HG03565 (cell line): ENCODE data around the gene SIGLEC12.

ENCODE experiments used
- ATAC-seq: cut with Tn5 transposase; IDR thresholded peaks from one replicate; pipeline ENCODE4 v1.9.1; 2021; ENCODE audit warnings: mild to moderate bottlenecking, moderate library complexity; ENCODE audit not compliant: unreplicated experiment

The SIGLEC12 gene

DNA sequence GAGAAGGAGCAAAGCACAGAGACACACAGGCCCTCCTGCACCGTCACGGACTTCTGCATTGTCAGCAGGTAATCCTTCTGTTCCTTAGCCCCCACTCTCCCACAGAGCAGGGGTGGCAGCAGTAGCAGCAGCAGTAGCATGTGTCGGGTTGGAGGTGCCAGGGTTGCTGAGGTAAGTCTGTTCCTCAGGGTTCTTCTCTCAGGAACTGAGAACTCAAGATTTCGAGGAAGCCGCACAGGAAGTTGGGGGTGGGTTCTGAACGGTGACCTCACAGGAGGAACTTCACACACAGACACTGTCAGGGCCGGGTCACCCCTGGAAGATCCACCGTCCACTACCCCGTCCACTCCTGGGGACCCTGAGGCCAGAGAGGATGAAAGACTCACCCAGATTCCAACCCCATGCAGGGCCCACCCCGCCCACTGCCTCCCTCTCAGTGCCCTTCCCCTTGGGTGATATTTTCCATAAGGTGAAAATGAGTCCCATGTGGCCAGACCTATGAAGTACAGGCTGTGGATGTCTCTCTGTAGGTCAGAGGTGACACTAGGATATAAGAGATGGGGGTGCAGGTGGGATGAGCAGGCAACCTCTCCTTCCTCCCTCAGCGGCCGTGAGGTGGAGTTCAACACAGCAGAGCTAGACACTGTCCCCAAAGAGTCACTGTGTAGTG lies at the start of gene SIGLEC12:
Gene SIGLEC12 (minus strand): TSS at position 207 of the 670 bp plus-strand sequence. CDS start 67 bp downstream, at position 140.
- ATAC-seq = no peak

DNA sequence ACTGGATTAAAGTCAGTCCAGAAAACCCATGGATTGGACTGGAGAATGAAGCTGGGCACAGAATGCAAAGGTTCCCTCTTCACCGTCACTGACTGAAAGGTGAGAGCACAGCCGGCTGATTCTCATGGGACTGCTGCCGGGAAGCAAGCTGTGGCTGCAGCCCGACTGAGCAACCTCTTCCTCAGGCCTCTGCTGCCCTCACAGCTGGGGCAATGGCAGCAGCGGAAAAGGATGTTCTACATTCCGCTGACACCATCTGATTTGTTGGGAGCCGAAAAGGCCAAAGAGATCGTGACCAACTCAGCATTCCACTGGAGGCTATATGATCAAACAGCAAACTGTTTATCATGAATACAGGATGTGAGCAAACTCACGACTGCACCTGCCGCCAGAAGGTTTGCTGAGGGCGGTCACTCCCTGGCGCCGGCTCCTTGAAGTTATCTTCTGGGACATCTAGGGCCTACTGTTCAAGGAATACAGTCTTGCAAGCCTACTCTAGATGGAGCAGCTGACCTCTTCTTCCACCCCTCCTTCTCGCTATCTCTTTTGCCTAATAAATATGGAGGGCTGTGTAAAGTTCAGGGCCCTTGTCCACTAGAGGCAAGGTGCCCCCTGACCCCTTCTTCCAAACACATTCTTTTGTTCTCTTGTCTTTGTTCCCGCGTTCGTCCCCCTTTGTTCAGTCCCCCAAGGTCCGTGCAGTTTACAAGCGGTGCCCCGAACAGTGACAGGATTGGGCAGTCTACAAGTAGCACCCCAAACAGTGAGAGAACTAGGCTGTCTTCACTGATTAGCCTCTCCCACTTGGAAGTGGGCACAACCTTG lies 49.5 kb upstream of the SIGLEC12 start:
- ATAC-seq = no peak

DNA sequence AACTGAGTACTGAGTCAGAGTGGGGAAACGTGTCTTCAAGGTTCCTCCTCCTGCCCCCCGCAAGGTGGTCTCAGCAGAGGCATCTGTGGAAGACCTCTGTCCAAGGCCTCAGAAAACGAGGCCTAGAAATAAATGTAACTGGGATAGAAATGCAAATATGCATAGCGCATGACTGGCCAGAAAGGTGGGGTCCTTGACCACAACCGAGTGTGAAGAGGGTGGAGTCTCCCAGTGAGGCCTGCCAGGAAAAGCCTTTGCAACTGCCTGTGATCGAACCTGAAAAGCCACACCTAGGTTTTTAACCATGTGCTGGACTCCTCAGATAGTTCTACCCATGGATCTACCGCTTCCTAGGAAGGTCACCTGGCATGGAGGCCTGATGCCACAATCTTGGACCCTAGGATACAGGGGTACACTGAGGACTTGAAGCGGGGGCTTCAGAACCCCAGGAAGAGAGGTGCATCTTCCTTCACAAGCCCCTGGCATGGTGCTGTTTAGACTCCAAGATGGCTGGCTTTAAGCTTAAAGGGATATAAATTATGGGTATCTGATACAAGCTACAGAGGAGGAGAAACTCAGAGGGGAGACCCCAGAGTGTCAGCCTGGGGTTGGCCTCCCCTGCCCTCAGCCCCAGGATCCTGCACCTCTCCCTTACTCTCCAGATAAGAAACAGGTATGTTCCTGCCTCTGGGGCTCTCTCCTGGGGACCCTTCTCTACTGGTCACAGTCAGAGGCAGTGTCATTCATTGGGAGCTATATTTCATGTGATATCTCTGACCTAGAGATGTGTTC lies 48.1 kb upstream of the SIGLEC12 start:
- ATAC-seq = no peak

DNA sequence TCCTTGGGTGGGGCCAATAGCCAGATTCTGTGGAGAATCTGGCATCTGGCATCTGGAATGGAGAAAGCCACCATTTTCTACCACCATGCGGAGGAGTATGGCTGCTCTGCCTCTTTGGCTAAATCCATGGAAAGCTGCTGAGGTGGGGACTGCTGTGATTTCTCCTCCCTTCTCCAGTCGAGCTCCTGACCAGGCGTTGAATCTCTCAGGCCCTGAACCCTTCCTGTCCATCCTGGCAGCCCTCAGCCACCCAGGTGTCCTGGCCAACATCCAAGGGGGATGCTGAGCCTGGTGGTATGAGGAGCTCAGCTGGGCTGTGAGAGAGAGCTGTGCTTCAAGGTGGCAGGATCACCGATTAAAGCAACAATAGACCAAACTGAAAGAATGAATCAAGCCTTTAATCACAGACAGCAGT lies 47.3 kb upstream of the SIGLEC12 start:
- ATAC-seq = no peak

DNA sequence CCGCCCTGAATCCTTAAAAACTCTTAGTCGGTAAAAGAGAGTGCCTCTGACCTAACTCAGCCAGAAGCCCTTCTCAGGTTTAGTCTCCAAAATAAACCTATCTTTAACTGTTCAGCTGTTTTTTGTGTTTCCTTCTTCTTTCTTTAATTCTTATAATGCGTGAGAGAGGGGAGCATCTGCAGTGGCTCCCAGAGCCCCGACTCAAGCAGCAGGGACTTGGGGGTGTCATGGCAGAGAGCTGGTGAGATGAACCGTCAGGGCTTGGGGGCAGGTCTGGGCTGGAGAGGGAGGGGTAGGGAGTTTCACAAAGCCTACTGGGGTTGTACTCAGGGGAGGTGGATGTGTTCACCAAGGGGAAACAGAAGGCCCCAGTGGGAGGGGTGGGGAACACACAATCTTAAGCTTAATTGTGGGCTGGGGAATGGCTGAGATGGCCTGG lies 46.6 kb upstream of the SIGLEC12 start:
- ATAC-seq = no peak

DNA sequence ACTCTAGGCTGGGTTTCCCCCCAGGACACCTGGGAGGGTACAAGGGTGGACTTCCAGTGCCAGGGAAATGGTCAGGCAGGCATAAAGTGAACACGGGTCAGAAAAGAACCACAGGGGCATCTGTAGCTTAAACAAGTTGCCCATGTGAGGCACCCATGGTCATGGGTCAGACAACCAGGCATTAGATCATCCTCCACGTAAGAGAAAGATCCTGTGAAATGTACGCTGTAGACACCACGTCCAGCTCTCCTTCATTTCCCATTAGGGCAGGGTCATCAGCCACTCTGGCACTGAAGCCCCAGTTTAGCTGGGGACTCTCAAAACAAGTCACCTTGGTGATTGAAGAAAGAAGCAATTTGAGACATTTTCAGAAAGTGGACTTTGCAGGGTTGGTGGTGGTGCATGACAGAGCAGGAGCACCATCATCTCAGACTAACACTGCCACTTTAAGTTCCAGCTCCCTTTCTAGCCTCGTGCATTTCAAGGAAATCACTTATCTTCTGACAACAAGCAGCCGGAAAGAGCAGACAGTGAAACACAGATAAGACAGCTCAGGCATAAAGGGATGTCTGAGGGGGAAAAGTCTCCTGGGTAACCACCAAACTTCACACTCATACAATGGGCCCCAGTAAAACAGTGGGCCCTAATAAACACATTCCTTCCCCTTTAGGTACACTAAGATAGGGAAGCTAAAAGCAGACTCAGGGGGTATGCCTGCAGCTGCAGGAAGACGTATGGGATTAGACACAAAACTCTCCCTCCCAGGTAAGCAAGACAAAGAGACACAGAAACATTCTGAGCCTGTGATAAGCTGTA lies 46.0 kb upstream of the SIGLEC12 start:
- ATAC-seq = no peak

DNA sequence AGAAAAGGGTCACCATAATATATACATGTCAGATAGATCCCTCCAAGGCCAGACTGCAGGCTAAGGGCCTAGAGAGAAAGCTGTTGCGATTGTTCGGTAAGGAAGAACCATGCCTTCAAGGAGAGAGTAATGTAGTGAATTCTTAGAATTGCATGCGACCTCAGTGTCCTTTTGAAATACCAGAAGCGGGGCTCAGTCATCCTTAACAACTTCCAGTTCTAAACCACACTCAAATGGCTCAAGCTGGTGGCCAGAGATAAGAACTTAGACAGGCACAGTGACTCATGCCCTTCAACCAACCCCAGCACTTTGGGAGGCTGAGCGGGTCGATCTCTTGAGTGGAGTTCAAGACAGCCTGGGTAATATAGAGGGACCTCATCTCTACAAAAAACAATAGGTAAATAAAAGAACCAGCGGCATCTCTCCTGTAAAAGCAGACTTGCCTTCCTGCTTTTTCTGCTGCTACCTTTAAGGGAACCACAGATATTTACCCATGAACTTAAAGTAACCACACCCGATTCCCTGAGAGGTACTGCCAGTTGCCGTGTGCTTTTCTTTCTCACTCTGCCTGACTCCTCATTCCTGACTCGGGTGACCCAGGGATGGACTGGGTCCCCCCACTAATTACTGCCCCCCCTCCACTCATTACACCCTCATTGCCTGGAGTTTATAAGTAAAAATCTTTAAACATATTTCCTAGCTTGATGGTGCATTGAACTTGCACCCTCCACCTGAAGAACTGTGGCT lies 45.2 kb upstream of the SIGLEC12 start:
- no peak for ATAC-seq

DNA sequence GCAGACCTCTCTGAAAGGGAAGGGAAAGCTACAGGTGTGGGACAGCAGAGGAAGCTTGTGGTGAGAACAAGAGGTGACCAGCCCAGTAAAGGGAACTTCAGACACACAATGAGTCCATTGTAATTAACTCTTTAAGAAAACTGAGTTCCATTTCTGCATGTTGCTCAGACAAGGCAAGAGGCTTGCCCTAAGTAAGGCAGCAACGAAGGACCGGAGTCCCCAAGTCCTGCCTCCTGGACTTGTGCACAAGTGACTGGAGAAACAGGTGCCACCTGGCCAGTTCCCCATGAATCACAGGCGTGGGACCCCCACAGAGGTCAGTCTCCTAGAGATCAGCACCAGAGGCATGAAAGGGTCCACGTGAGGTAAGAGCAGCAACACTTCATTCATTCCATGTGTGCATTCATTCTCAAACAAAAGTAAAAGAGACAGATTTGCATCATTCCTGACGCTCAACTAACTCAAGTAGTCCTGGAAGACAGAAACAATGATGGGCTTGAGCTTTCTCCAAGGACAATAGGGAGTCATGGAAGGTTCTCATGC lies 44.6 kb upstream of the SIGLEC12 start:
- no peak for ATAC-seq

DNA sequence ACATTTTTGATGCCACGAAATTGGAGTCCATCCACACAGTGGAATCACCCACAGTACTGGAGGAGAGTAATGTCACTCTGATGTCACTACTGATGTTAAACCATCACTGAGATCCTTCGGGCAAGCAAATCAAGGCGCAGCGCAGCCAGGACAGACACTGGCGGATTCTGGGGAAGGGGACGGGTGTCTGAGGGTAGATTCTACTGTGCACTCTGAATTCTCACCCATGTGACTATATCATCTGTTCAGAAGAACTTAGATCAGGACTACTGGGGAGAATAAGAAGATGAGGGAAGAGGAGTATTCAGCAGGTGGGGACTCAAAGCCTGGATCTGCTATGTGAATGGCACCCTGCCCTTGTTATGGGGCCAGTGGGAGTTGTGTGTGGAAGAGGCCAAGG lies 42.4 kb upstream of the SIGLEC12 start:
- no peak for ATAC-seq

DNA sequence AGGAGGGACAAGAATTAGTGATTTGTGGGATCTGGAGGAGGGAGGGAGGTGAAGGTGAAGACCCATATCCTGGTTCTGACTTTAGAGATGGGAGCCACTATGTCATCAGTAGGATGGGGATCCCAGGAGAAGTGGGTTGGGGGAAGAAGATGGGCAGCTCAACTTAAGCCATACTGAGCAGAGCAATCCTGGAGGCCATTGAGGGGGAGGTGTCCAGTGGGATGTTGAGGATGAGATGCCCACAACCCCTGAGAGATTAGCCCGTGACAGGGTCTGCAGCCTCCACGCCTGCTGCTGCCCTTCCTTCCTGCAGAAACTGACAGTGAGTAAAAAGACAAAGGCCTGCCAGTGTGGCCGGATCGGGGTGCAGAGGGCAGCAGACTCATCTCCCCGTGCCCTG lies 41.1 kb upstream of the SIGLEC12 start:
- ATAC-seq = no peak

DNA sequence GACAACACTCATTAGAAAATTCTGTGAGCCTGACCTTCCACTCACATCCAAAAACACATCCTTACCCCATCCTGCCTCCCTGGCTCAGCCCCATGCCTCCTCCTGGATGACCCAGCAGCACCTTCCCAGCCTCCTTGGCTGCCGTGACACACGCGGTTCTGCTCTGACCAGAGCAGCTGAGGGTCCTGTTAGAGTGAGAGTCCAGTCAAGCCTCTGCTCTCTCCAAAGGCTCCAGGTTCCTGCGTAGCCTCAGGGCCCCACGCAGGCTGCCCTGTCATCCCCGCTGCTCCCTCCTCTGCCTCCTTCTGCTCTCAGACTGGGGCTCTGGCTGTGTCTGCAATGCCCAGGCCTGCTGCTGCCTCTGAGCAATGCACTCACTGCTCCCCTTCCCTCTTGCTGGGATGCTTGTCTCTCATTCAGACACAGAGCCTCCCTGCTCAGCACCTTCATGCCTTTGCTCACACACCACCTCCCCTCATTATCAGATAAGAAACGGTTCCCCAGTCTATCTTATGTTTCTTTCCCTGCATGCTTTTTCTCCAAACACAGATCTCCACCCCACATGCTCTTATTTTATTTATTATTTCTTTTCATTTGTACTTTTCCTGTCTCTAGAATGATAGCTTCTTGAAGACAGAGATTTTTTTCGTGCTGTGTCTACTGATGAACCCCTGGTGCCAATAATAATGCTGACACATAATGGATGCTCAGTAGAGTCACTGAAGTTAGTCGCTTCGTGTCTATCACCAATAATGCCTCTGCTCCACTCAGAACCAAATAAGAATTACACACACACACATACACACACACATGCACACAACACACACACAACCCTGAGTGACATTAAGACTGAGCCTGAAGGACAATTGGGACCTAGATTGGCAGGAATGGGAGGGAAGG lies 40.1 kb upstream of the SIGLEC12 start:
- ATAC-seq = no peak

DNA sequence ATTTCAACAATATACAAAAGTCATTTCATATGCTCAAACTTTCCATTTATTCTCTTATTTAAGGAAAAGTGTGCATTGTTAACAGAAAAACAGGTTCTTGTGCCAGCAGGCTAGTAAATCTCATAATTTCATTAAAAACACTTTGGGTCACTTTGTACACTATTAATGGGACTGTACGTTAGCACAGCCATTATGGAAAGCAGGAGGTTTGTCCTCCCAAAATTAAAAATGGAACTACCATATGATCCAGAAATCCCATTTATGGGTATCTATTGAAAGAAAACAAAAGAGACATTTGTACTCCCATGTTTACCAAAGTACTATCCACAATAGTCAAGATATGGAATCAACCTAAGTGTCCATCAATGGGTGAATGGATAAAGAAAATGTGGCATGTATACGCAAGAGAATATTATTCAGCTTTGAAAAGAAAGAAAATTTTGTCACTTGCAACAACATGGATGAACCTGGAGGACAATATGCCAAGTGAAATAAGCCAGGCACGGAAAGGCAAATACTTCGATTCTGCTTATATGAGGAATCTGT lies 38.3 kb upstream of the SIGLEC12 start:
- no peak for ATAC-seq

DNA sequence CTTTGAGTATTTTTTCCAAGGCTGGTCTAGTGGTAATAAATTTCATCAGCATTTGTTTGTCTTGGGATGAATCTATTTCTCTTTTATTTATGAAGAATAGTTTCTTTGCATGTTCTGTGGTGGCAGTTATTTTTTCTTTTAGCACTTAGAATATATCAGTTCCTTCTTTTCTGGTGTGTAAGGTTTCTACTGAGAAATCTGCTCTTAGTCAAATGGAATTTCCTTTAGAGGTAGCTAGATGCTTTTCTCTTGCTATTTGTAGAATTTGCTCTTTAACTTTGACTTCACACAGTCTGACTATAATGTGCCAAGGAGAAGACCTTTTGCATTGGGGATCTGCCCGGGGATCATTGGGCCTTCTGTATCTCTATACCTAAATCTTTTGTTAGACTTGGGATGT lies 33.9 kb upstream of the SIGLEC12 start:
- ATAC-seq = no peak

DNA sequence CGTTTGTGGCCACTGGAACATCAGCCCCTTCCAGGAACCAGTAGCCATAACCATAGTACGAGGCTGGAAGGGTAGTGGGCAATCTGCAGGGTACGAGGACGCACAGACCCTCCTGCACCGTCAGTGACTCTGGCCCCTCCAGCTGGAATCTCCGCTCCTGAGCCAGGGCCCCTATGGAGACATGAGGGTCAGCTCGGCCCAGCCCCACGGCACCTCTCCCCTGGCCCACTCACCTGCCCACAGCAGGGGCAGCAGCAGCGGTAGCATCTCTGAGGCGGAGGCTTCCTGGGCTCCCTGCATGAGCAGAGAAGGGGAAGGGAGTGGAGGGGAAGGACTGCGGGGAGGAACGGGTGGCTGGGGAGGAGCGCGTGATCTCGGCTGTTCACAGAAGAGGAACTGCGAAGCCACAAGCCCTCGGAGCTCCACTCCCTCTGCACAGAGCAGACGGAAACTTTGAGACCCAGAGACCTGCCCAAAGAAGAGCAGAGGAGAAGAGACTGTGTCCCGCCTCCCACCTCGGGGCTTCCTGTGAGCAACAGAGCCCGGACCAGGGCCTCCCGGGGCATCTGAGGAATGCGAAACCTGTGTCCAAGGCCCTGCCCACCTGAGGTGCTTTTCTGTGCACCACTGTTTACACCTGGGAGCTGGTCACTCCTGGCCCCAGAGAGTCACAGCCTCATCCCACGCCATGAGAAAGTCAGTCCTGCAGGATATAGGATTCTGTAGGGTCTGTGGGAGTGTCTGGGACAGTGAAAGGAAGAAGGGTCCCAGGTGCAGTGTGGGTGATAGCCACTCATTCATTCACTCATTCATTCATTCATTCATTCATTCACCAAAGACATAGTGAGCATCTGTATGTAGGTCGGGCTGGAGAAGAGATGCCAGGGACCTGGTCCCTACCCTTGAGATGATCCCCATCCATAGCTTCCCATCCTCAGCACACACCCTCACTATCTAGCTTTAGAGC lies 30.0 kb upstream of the SIGLEC12 start, which contains the start of gene SIGLEC6:
Gene SIGLEC6 (minus strand): TSS at position 322 of the 967 bp plus-strand sequence. CDS start 22 bp downstream, at position 300.
- no peak for ATAC-seq

DNA sequence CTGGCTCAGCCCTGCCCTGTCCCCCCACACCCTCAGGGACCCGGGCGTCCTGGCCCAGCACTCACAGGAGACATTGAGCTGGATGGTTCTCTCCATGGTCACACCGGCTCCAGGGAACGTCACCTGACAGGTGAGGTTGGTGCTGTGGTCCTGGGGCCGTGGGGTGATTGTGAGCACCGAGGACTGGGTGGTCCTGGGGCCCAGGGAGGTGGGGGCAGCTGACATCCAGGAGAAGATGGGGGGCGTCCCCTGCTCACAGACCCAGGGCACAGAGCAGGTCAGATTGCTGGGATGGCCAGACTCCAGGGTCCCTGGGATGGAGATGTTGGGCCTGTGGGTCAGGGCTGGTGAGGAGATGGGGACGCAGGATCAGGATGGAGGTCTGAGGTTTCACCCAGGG lies 29.0 kb upstream of the SIGLEC12 start:
- ATAC-seq = no peak

DNA sequence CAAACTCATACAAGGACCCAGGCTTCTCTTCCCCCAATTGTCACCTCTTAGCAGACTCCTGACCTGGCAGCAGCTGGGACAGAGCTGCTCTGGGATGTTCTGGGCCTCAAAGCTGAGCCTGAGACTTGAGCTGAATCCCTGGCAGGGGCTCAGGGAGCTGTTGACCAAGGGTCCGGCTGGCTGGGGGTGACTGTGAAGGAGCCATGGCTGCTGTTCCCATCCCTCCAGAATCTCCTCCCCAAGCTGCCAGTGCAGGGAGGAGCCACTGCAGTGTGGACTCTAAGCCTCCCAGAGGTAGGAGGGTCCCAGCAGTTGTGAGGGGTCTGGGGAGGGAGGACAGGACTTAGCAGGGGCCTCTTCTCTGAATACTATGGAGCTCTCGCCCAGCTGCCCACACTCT lies 27.7 kb upstream of the SIGLEC12 start:
- ATAC-seq = no peak

DNA sequence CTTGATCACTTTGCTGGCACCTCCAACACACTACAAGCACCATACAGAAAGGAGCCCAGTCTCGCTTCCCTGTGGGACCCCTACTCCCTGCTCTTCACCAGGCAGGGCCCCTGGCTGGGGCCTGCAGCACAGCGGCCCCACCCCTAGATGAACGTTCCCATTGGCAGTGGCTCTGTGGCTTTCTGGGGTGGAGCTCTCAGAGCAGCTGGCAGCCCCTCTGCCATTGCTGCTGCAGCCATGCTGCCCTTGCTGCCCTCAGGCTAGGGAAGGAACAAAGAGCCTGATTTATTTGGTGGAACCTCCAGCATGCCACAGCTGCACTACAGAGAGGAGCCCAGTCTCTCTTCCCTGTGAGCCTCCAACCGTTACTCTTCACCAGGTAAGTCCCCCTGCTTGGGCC lies 24.1 kb upstream of the SIGLEC12 start:
- ATAC-seq = no peak
